Activated T-helper 17 cell treated with anti-CD3 and anti-CD28 coated beads, Interleukin-2, amount 50 U/mL, for 72 hours (primary cell): ENCODE measurements around the gene HLCS. TPM values are rescaled to one million over a fixed set of nuclear protein-coding genes. Genes with fewer than 3 reads are reported as not detected.

Source experiments
- ATAC-seq: fragments of 150-1000 bp; cut with Tn5 transposase; replicated peaks from 2 replicates; pipeline ENCODE4 v1.10.0; 2021; ENCODE audit warnings: mild to moderate bottlenecking, moderate library complexity
- H3K27ac Mint-ChIP-seq: one replicate; pipeline ENCODE4 v1.8.0; 2022; ENCODE audit warnings: mixed read lengths
- H3K27me3 Mint-ChIP-seq: one replicate; pipeline ENCODE4 v1.8.0; 2022; ENCODE audit warnings: mixed read lengths
- H3K36me3 Mint-ChIP-seq: one replicate; pipeline ENCODE4 v1.8.0; 2022; ENCODE audit warnings: low read depth, mild to moderate bottlenecking, mixed read lengths
- H3K4me1 Mint-ChIP-seq: one replicate; pipeline ENCODE4 v1.8.0; 2022; ENCODE audit warnings: mixed read lengths
- H3K4me3 Mint-ChIP-seq: one replicate; pipeline ENCODE4 v1.8.0; 2022; ENCODE audit warnings: mild to moderate bottlenecking, mixed read lengths
- H3K9me3 Mint-ChIP-seq: one replicate; pipeline ENCODE4 v1.8.0; 2022; ENCODE audit warnings: mixed read lengths
- total RNA-seq, 2 donors: library from RNA; stranded (reverse); gene quantifications; one replicate each; pipeline ENCODE4 v1.2.3, GENCODE V29; 2022

Gene HLCS
- total RNA-seq, 2 donors from 2014 or later, result 14.5 to 17.8 TPM

GRCh38 chr21:36949171-36950141, 17.0 kb downstream of the HLCS start:
- Mint-ChIP-seq H3K27ac (no peak overlapping the region), H3K9me3 (no peaks in the 10 kb centered on the region), H3K4me1 (peaks cover 5% of the 10 kb centered on the region), H3K27me3 (no peaks in the 10 kb centered on the region), H3K36me3 (peaks cover 52% of the 10 kb centered on the region), H3K4me3 (no peak overlapping the region)
- ATAC-seq, result no peak

GRCh38 chr21:36948686-36949085, 17.8 kb downstream of the HLCS start:
- no peak overlapping the region for H3K27ac Mint-ChIP-seq

GRCh38 chr21:36946949-36947356, 19.5 kb downstream of the HLCS start:
- H3K36me3 Mint-ChIP-seq, result peaks cover 52% of the 10 kb centered on the region
- no peak for ATAC-seq
- no peak overlapping the region for H3K27ac Mint-ChIP-seq
- no peak overlapping the region for H3K4me3 Mint-ChIP-seq
- H3K27me3 Mint-ChIP-seq, result no peaks in the 10 kb centered on the region
- H3K9me3 Mint-ChIP-seq, result no peaks in the 10 kb centered on the region
- peaks cover 5% of the 10 kb centered on the region for H3K4me1 Mint-ChIP-seq

More at GRCh38 chr21:36948686-36949085, 17.8 kb downstream of the HLCS start:
- Mint-ChIP-seq H3K9me3 (no peaks in the 10 kb centered on the region), H3K4me1 (peaks cover 5% of the 10 kb centered on the region), H3K36me3 (peaks cover 52% of the 10 kb centered on the region), H3K27me3 (no peaks in the 10 kb centered on the region), H3K4me3 (no peak overlapping the region)
- no peak for ATAC-seq

- Mint-ChIP-seq H3K27me3 (no peaks in the 10 kb centered on the region), H3K9me3 (no peaks in the 10 kb centered on the region), H3K4me1 (peaks cover 5% of the 10 kb centered on the region), H3K4me3 (no peak overlapping the region), H3K36me3 (peaks cover 58% of the 10 kb centered on the region), H3K27ac (no peak overlapping the region)
- ATAC-seq, result no peak
Measured at GRCh38 chr21:36945496-36946138, 20.9 kb downstream of the HLCS start.

- no peaks in the 10 kb centered on the region for H3K27me3 Mint-ChIP-seq
- H3K4me1 Mint-ChIP-seq, result no peaks in the 10 kb centered on the region
- H3K36me3 Mint-ChIP-seq, result peaks cover 55% of the 10 kb centered on the region
- no peaks in the 10 kb centered on the region for H3K9me3 Mint-ChIP-seq
- H3K27ac Mint-ChIP-seq, result no peak overlapping the region
- no peak for ATAC-seq
- H3K4me3 Mint-ChIP-seq, result no peak overlapping the region
Measured at GRCh38 chr21:36936361-36937135, 29.9 kb downstream of the HLCS start.

- Mint-ChIP-seq H3K27me3 (no peaks in the 10 kb centered on the region), H3K36me3 (peaks cover 57% of the 10 kb centered on the region), H3K4me3 (no peak overlapping the region), H3K27ac (no peak overlapping the region), H3K9me3 (no peaks in the 10 kb centered on the region), H3K4me1 (no peaks in the 10 kb centered on the region)
- ATAC-seq, result no peak
Measured at GRCh38 chr21:36934864-36935420, 31.5 kb downstream of the HLCS start.

- Mint-ChIP-seq H3K4me1 (no peaks in the 10 kb centered on the region), H3K9me3 (no peaks in the 10 kb centered on the region), H3K27me3 (no peaks in the 10 kb centered on the region), H3K36me3 (peaks cover 58% of the 10 kb centered on the region), H3K4me3 (no peak overlapping the region), H3K27ac (peak overlapping the region; percentile 46)
- no peak for ATAC-seq
Measured at GRCh38 chr21:36932161-36932816, 34.2 kb downstream of the HLCS start.

- no peaks in the 10 kb centered on the region for H3K27me3 Mint-ChIP-seq
- H3K27ac Mint-ChIP-seq, result peak overlapping the region; percentile 7
- H3K4me1 Mint-ChIP-seq, result no peaks in the 10 kb centered on the region
- no peak for ATAC-seq
- no peak overlapping the region for H3K4me3 Mint-ChIP-seq
- no peaks in the 10 kb centered on the region for H3K9me3 Mint-ChIP-seq
- peaks cover 42% of the 10 kb centered on the region for H3K36me3 Mint-ChIP-seq
Measured at GRCh38 chr21:36929622-36930021, 36.8 kb downstream of the HLCS start.

- ATAC-seq, result no peak
- Mint-ChIP-seq H3K9me3 (no peaks in the 10 kb centered on the region), H3K27ac (no peak overlapping the region), H3K36me3 (peaks cover 38% of the 10 kb centered on the region), H3K4me1 (no peaks in the 10 kb centered on the region), H3K27me3 (no peaks in the 10 kb centered on the region), H3K4me3 (no peak overlapping the region)
Measured at GRCh38 chr21:36928960-36929359, 37.5 kb downstream of the HLCS start.

GRCh38 chr21:36927719-36928117, 38.8 kb downstream of the HLCS start:
- Mint-ChIP-seq H3K4me3 (no peak overlapping the region), H3K36me3 (peaks cover 32% of the 10 kb centered on the region), H3K4me1 (no peaks in the 10 kb centered on the region), H3K9me3 (no peaks in the 10 kb centered on the region), H3K27ac (peak overlapping the region; percentile 42), H3K27me3 (no peaks in the 10 kb centered on the region)
- ATAC-seq, result peak; percentile 85

GRCh38 chr21:36926989-36927718, 39.3 kb downstream of the HLCS start:
- ATAC-seq, result peak; percentile 2

GRCh38 chr21:36923270-36923669, 43.2 kb downstream of the HLCS start:
- Mint-ChIP-seq H3K4me3 (peak overlapping the region; percentile 10), H3K4me1 (no peaks in the 10 kb centered on the region), H3K27me3 (no peaks in the 10 kb centered on the region), H3K9me3 (no peaks in the 10 kb centered on the region), H3K36me3 (peaks cover 17% of the 10 kb centered on the region), H3K27ac (peak overlapping the region; percentile 31)
- no peak for ATAC-seq

More at GRCh38 chr21:36926989-36927718, 39.3 kb downstream of the HLCS start:
- Mint-ChIP-seq H3K27me3 (no peaks in the 10 kb centered on the region), H3K36me3 (peaks cover 32% of the 10 kb centered on the region), H3K9me3 (no peaks in the 10 kb centered on the region), H3K4me1 (no peaks in the 10 kb centered on the region), H3K27ac (no peak overlapping the region), H3K4me3 (no peak overlapping the region)

- ATAC-seq, result no peak
- peaks cover 16% of the 10 kb centered on the region for H3K36me3 Mint-ChIP-seq
- no peaks in the 10 kb centered on the region for H3K9me3 Mint-ChIP-seq
- H3K4me1 Mint-ChIP-seq, result no peaks in the 10 kb centered on the region
- H3K4me3 Mint-ChIP-seq, result no peak overlapping the region
- H3K27ac Mint-ChIP-seq, result peak overlapping the region; percentile 31
- no peaks in the 10 kb centered on the region for H3K27me3 Mint-ChIP-seq
Measured at GRCh38 chr21:36922861-36923260, 43.6 kb downstream of the HLCS start.
